SU-DHL-6 (cell line): ENCODE results near the gene SEC62.

Experiments used
- EZH2phosphoT487 ChIP-seq: fragments of 200-600 bp; sonication (generic), shearing (Covaris generic); conservative IDR thresholded peaks from 2 replicates; pipeline ENCODE4 v1.6.1; 2018; ENCODE audit warnings: mild to moderate bottlenecking, antibody characterized with exemption, low read length, moderate library complexity, mixed read lengths
- TF ChIP-seq, protein P1 (sequence below): fragments of 200-600 bp; sonication (generic); IDR thresholded peaks from one replicate; pipeline ENCODE4 v1.5.1; 2017; ENCODE audit warnings: antibody characterized with exemption, mild to moderate bottlenecking, low read length, moderate library complexity; ENCODE audit not compliant: insufficient read depth, poor library complexity, severe bottlenecking

DNA sequence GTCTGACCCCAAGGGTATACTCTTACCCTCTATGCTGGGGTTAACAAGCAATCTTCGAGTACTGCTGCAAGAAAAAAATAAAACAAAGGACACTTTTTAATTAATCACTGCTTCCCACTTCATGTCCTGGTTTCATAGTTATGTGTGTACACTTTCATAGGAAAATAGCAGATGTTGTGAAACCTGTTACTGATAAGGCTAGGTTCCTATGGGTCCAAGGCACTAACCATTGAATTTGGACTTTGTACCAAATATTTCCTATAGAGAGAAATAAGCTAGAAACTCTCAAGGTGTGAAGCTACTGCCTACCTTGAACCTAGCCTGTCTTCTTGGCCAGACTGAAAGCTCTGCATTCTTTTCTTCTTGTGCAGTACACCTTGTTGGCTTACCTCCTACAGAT, 56.6 kb downstream of the SEC62 start:
- TF ChIP-seq, protein P1, sequence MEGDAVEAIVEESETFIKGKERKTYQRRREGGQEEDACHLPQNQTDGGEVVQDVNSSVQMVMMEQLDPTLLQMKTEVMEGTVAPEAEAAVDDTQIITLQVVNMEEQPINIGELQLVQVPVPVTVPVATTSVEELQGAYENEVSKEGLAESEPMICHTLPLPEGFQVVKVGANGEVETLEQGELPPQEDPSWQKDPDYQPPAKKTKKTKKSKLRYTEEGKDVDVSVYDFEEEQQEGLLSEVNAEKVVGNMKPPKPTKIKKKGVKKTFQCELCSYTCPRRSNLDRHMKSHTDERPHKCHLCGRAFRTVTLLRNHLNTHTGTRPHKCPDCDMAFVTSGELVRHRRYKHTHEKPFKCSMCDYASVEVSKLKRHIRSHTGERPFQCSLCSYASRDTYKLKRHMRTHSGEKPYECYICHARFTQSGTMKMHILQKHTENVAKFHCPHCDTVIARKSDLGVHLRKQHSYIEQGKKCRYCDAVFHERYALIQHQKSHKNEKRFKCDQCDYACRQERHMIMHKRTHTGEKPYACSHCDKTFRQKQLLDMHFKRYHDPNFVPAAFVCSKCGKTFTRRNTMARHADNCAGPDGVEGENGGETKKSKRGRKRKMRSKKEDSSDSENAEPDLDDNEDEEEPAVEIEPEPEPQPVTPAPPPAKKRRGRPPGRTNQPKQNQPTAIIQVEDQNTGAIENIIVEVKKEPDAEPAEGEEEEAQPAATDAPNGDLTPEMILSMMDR = no peak
- TF ChIP-seq EZH2phosphoT487 = no peak
